Psoas muscle (tissue), 8 donors: ENCODE data around the gene THYN1. TPM values are rescaled to one million over a fixed set of nuclear protein-coding genes. Genes with fewer than 3 reads are reported as not detected.

ENCODE experiments used
- ATAC-seq, 4 donors: fragments of 200-7000 bp; cut with Tn5 transposase; one replicate each; pipeline ENCODE4 v1.9.1; 2020; ENCODE audit warnings: moderate library complexity in 3 of 4, mild to moderate bottlenecking in 2 of 4
- DNase-seq, 2 donors: peaks; one replicate each; pipeline ENCODE4 v3.0.0-alpha.2; 2020
- H3K27ac ChIP-seq: fragments of 200-600 bp; one replicate; pipeline ENCODE4 v1.8.0; 2022
- H3K27me3 ChIP-seq, 3 donors: fragments of 200-600 bp in 1 of 3; one replicate each; pipeline versions ENCODE4 v1.6.1 to v1.8.0; 2013 to 2022; ENCODE audit warnings: low read length in 2 of 3, mild to moderate bottlenecking in 2 of 3, moderate library complexity in 1 of 3; ENCODE audit not compliant: insufficient read depth in 3 of 3
- H3K36me3 ChIP-seq, 2 donors: fragments of 200-600 bp in 1 of 2; one replicate each; pipeline versions ENCODE4 v1.6.1 to v1.8.0; 2013 to 2022; ENCODE audit warnings: low read depth in 1 of 2, mild to moderate bottlenecking in 1 of 2, moderate library complexity in 1 of 2; ENCODE audit not compliant: insufficient read depth in 1 of 2
- H3K4me1 ChIP-seq: fragments of 200-600 bp; one replicate; pipeline ENCODE4 v1.8.0; 2022
- H3K4me3 ChIP-seq: fragments of 200-600 bp; one replicate; pipeline ENCODE4 v1.8.0; 2022; ENCODE audit warnings: mild to moderate bottlenecking
- H3K9me3 ChIP-seq: fragments of 200-600 bp; one replicate; pipeline ENCODE4 v1.8.0; 2022
- CTCF ChIP-seq: fragments of 200-600 bp; IDR thresholded peaks from one replicate; pipeline ENCODE4 v1.8.0; 2022; ENCODE audit warnings: antibody characterized with exemption
- WGBS, 3 donors: extraction: QIAGEN DNeasy Blood & Tissue Kit; methylation state at CpG; one replicate each; pipeline versions ENCODE4 v1.1.6 to v1.1.7; 2013; 5-methylcytosine and 5-hydroxymethylcytosine counted together
- intact Hi-C, 2 donors: fragments of 100-400 bp; cut with DNase I; formaldehyde crosslinking; loops; one replicate each; pipeline versions ENCODE4 v1.11.0 to v1.14.2; 2022
- polyA plus RNA-seq, 3 donors: library from polyadenylated mRNA; stranded (reverse); fragments of 200-250 nt; gene quantifications; one replicate each; pipeline ENCODE4 v1.2.3, GENCODE V29; 2013
- total RNA-seq, 4 donors: library from RNA; stranded (reverse); fragmentation: NEBNext Ultra II Directional in 2 of 4; extraction: Animal tissue kit (Norgen Biotek cat#: 25700) in 2 of 4; gene quantifications; one replicate each; pipeline versions ENCODE4 v1.2.1 to v1.2.4, GENCODE V29; 2021 to 2023
- donor health status: healthy with polysubstance abuse.
- donor health status: DM: no; HTN: no; CAD: no; lungs with moderate emphysema.
- donor health status: Bipolar disorder and iron deficiency.
- donor health status: healthy.
- donor health status: DM: yes; HTN: yes; CAD: no.
- donor health status: DM: no; HTN: no; CAD: no.
- donor health status: DM: no; HTN: no; CAD: no.
- donor health status: DM: yes; HTN: yes; CAD: no.

Gene THYN1
- total and polyA plus RNA-seq, 7 donors = 14.9 to 33.5 (median 20.4) TPM

GRCh38 chr11:134291196-134291595 is 38.0 kb upstream of the THYN1 start:
- Histone ChIP-seq H3K4me3 (no peak overlapping the region), H3K36me3 (no peaks in the 10 kb centered on the region), H3K27ac (no peak overlapping the region), H3K27me3 (peaks cover 0 to 4% (median 0%) of the 10 kb centered on the region in 3 donors), H3K4me1 (no peaks in the 10 kb centered on the region), H3K9me3 (no peaks in the 10 kb centered on the region)
- intact Hi-C loops = no loop called here
- ATAC-seq (no peak), DNase-seq (no peak)
- whole genome bisulfite sequencing, 3 donors = 75 to 96% (median 90%) methylated on average over 6 of the region's 6 CpGs
- TF ChIP-seq CTCF = no peak

- DNase-seq (no peak), ATAC-seq (no peak)
- Histone ChIP-seq H3K4me1 (no peaks in the 10 kb centered on the region), H3K27ac (no peak overlapping the region), H3K4me3 (no peak overlapping the region), H3K9me3 (no peaks in the 10 kb centered on the region), H3K27me3 (peaks cover 0 to 4% (median 0%) of the 10 kb centered on the region in 3 donors), H3K36me3 (no peaks in the 10 kb centered on the region)
- WGBS, 3 donors = 82 to 87% (median 85%) methylated on average over 7 of the region's 7 CpGs
- intact Hi-C loops = no loop called here
- no peak for TF ChIP-seq CTCF
Measured at GRCh38 chr11:134290646-134291045, 37.5 kb upstream of the THYN1 start.

- H3K27ac ChIP-seq = no peak overlapping the region
- H3K4me3 ChIP-seq = no peak overlapping the region
- intact Hi-C loops = no loop called here
- H3K9me3 ChIP-seq = no peaks in the 10 kb centered on the region
- ATAC-seq (no peak), DNase-seq (no peak)
- peaks cover 0 to 4% (median 0%) of the 10 kb centered on the region in 3 donors for H3K27me3 ChIP-seq
- WGBS, 3 donors = 11 to 24% (median 17%) methylated on average over 12 of the region's 12 CpGs
- H3K4me1 ChIP-seq = no peaks in the 10 kb centered on the region
- no peaks in the 10 kb centered on the region for H3K36me3 ChIP-seq
- no peak for TF ChIP-seq CTCF
Measured at GRCh38 chr11:134289789-134290188, 36.6 kb upstream of the THYN1 start.

- intact Hi-C loops = no loop called here
- Histone ChIP-seq H3K4me1 (no peaks in the 10 kb centered on the region), H3K4me3 (no peak overlapping the region), H3K9me3 (no peaks in the 10 kb centered on the region), H3K27ac (no peak overlapping the region), H3K27me3 (peaks cover 0 to 4% (median 0%) of the 10 kb centered on the region in 3 donors), H3K36me3 (no peaks in the 10 kb centered on the region)
- ATAC-seq (no peak), DNase-seq (no peak)
- TF ChIP-seq CTCF = no peak
- WGBS, 3 donors = 67 to 85% (median 77%) methylated on average over 4 of the region's 4 CpGs
Measured at GRCh38 chr11:134289167-134289566, 36.0 kb upstream of the THYN1 start.

- intact Hi-C loops = no loop called here
- H3K4me3 ChIP-seq = no peak overlapping the region
- no peak for ATAC-seq
- no peak overlapping the region for H3K27ac ChIP-seq
- WGBS, 3 donors = 88 to 91% (median 91%) methylated on average over 13 of the region's 13 CpGs
- no peaks in the 10 kb centered on the region for H3K4me1 ChIP-seq
- peaks cover 0 to 4% (median 0%) of the 10 kb centered on the region in 3 donors for H3K27me3 ChIP-seq
- TF ChIP-seq CTCF = no peak
- no peaks in the 10 kb centered on the region for H3K9me3 ChIP-seq
- H3K36me3 ChIP-seq = no peaks in the 10 kb centered on the region
- DNase-seq = no peak
Measured at GRCh38 chr11:134288486-134288885, 35.3 kb upstream of the THYN1 start.
